Measurements from ENCODE around the gene C2orf49. TPM values are rescaled to one million over a fixed set of nuclear protein-coding genes. Genes with fewer than 3 reads are reported as not detected.

The C2orf49 gene
- total RNA-seq, 1 experiment from 2014 or later = 14.5 TPM

GRCh38 chr2:105398336-105399206 lies 61.2 kb downstream of the C2orf49 start, which contains the start of gene FHL2:
Gene FHL2 (minus strand): TSS chr2:105399051. CDS start chr2:105386516, 12,535 bp downstream.
- peak; percentile 79 for DNase-seq (ENCODE audit: low read depth)

Other genes with a start within 250 kb of the C2orf49 start
- not detected in 2 replicates for gene GPR45, start 95.8 kb upstream of the C2orf49 start, total RNA-seq (2014; rRNA removed; shearing (Covaris generic))
- gene TGFBRAP1, start 7.8 kb upstream of the C2orf49 start, total RNA-seq (2014; rRNA removed; shearing (Covaris generic)) = 31.1 and 37.7 TPM in 2 replicates
- 155 and 198 TPM in 2 replicates for gene FHL2, start 61.5 kb downstream of the C2orf49 start, total RNA-seq (2014; rRNA removed; shearing (Covaris generic))